Smooth muscle cell (in vitro differentiated cells): ENCODE data around the gene P2RY12. TPM values are rescaled to one million over a fixed set of nuclear protein-coding genes. Genes with fewer than 3 reads are reported as not detected.

Source experiments
- DNase-seq: peaks from one replicate; lab custom pipeline; 2025; ENCODE audit not compliant: unreplicated experiment; lab: John Stamatoyannopoulos, UW
- H2AFZ ChIP-seq: fragments of 200-600 bp; sonication (generic); 2 replicates; pipeline ENCODE4 v1.6.0; 2016; ENCODE audit warnings: antibody characterized with exemption, low read depth, mild to moderate bottlenecking
- H3F3A ChIP-seq: fragments of 200-600 bp; sonication (generic); 2 replicates; pipeline ENCODE4 v1.6.0; 2017; ENCODE audit warnings: antibody characterized with exemption, low read depth
- H3K27ac ChIP-seq: fragments of 200-600 bp; sonication (generic); 2 replicates; pipeline ENCODE4 v1.5.1; 2016; ENCODE audit warnings: low read depth, mild to moderate bottlenecking
- H3K27me3 ChIP-seq: fragments of 200-600 bp; sonication (generic); 2 replicates; pipeline ENCODE4 v1.6.1; 2016; ENCODE audit warnings: low read depth, mild to moderate bottlenecking
- H3K36me3 ChIP-seq: fragments of 200-600 bp; sonication (generic); 2 replicates; pipeline ENCODE4 v1.5.1; 2016; ENCODE audit warnings: low read depth
- H3K4me1 ChIP-seq: fragments of 200-600 bp; sonication (generic); 2 replicates; pipeline ENCODE4 v1.5.1; 2016; ENCODE audit warnings: low read depth
- H3K4me2 ChIP-seq: fragments of 200-600 bp; sonication (generic); 2 replicates; pipeline ENCODE4 v1.6.0; 2016; ENCODE audit warnings: mild to moderate bottlenecking
- H3K4me3 ChIP-seq: fragments of 200-600 bp; sonication (generic); 2 replicates; pipeline ENCODE4 v1.5.1; 2016; ENCODE audit warnings: mild to moderate bottlenecking
- H3K79me2 ChIP-seq: fragments of 200-600 bp; sonication (generic); 2 replicates; pipeline ENCODE4 v1.6.0; 2016; ENCODE audit warnings: low read depth, mild to moderate bottlenecking
- H3K9ac ChIP-seq: fragments of 200-600 bp; sonication (generic); 2 replicates; pipeline ENCODE4 v1.6.0; 2016; ENCODE audit warnings: low read depth
- H3K9me3 ChIP-seq: fragments of 200-600 bp; sonication (generic); replicated peaks from 2 replicates; pipeline ENCODE4 v1.5.1; 2016; ENCODE audit warnings: low read depth
- H4K20me1 ChIP-seq: fragments of 200-600 bp; sonication (generic); 2 replicates; pipeline ENCODE4 v1.6.0; 2016; ENCODE audit warnings: low read depth
- WGBS: methylation state at CpG from one replicate; pipeline ENCODE4 v1.1.7; 2016; ENCODE audit warnings: low lambda C conversion rate; 5-methylcytosine and 5-hydroxymethylcytosine counted together
- polyA plus RNA-seq: library from polyadenylated mRNA; unstranded; fragments of >200 nt; fragmentation: Nextera tagmentation; extraction: Ambion mirVana; gene quantifications from 2 replicates; pipeline ENCODE4 v1.2.1, GENCODE V29; 2016
- total RNA-seq: library from RNA; depleted of rRNA; stranded (reverse); fragments of >200 nt; gene quantifications from 2 replicates; pipeline ENCODE4 v1.2.3, GENCODE V29; 2014
- TF ChIP-seq, protein P1 (sequence below): fragments of 200-600 bp; sonication (generic); IDR thresholded peaks from 2 replicates; pipeline ENCODE4 v1.5.1; 2017; ENCODE audit warnings: borderline replicate concordance, mild to moderate bottlenecking, antibody characterized with exemption; ENCODE audit not compliant: insufficient read depth, poor library complexity, severe bottlenecking

The P2RY12 gene
- total and polyA plus RNA-seq, 2 experiments from 2014 or later = not detected

- Histone ChIP-seq H2AFZ (no peak overlapping the region), H3K9me3 (no peaks in the 10 kb centered on the region), H3F3A (no peaks in the 10 kb centered on the region), H3K4me3 (no peak overlapping the region), H3K36me3 (no peaks in the 10 kb centered on the region), H3K27ac (no peak overlapping the region), H3K4me1 (no peaks in the 10 kb centered on the region), H3K4me2 (no peak overlapping the region), H3K27me3 (no peaks in the 10 kb centered on the region), H3K9ac (no peak overlapping the region), H4K20me1 (no peaks in the 10 kb centered on the region), H3K79me2 (no peaks in the 10 kb centered on the region)
- 29% methylated on average over 3 of the region's 3 CpGs for WGBS
- TF ChIP-seq, protein P1, sequence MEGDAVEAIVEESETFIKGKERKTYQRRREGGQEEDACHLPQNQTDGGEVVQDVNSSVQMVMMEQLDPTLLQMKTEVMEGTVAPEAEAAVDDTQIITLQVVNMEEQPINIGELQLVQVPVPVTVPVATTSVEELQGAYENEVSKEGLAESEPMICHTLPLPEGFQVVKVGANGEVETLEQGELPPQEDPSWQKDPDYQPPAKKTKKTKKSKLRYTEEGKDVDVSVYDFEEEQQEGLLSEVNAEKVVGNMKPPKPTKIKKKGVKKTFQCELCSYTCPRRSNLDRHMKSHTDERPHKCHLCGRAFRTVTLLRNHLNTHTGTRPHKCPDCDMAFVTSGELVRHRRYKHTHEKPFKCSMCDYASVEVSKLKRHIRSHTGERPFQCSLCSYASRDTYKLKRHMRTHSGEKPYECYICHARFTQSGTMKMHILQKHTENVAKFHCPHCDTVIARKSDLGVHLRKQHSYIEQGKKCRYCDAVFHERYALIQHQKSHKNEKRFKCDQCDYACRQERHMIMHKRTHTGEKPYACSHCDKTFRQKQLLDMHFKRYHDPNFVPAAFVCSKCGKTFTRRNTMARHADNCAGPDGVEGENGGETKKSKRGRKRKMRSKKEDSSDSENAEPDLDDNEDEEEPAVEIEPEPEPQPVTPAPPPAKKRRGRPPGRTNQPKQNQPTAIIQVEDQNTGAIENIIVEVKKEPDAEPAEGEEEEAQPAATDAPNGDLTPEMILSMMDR = no peak
- no peak for DNase-seq
Observed at GRCh38 chr3:151289445-151289844, 95.1 kb downstream of the P2RY12 start.

Other genes with a start within 250 kb of the P2RY12 start
- gene GPR171, start 181.5 kb downstream of the P2RY12 start, total RNA-seq = 4.2 TPM in 1 of 2 replicates, not detected in the other
- 0.65 TPM in 1 of 2 replicates, not detected in the other for gene GPR171, start 181.5 kb downstream of the P2RY12 start, polyA plus RNA-seq
- gene P2RY14, start 106.2 kb downstream of the P2RY12 start, total RNA-seq = not detected in 2 replicates
- not detected in 2 replicates for gene P2RY14, start 106.2 kb downstream of the P2RY12 start, polyA plus RNA-seq
- gene GPR87, start 67.9 kb downstream of the P2RY12 start, total RNA-seq = 24.0 and 27.1 TPM in 2 replicates
- gene GPR87, start 67.9 kb downstream of the P2RY12 start, polyA plus RNA-seq = 5.1 and 25.4 TPM in 2 replicates
- not detected in 2 replicates for gene P2RY13, start 55.2 kb downstream of the P2RY12 start, total RNA-seq
- not detected in 2 replicates for gene P2RY13, start 55.2 kb downstream of the P2RY12 start, polyA plus RNA-seq
- gene IGSF10, start 76.3 kb upstream of the P2RY12 start, total RNA-seq = 0.04 and 1.3 TPM in 2 replicates
- not detected in 2 replicates for gene IGSF10, start 76.3 kb upstream of the P2RY12 start, polyA plus RNA-seq